Stimulated activated CD4-positive, alpha-beta T cell treated with anti-CD3 and anti-CD28 coated beads, Interleukin-2, amount 100 ng/mL, for 48 hours (primary cell): ENCODE results near the gene SPOP.

ENCODE experiments used
- DNase-seq, 2 donors: peaks; one replicate each; pipeline ENCODE4 v3.0.0-alpha.2; 2020

Gene SPOP

DNA sequence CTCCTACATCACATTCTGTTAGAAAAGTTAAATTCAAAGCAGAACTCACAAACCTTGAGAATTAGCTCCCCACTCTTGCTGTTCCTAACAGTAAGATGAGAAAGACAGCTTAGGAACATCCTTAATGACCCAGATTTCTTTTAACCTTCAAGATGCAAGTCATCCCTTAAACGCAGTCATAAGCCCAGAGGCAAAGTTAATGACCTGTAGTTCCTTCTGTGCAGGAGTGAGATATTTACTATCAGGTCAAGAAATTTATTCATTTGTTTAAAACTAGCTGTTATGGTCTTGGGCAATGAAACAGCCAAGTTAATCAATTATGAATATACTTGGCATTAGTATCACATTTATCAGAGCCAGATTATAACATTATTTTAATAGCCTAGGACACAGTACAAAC lies 65.2 kb downstream of the SPOP start:
- no peak for DNase-seq

GRCh38 chr17:49610883-49611584 lies 66.9 kb downstream of the SPOP start:
- no peak for DNase-seq

GRCh38 chr17:49604314-49604869 lies 73.5 kb downstream of the SPOP start:
- no peak for DNase-seq

- no peak for DNase-seq
Measured at GRCh38 chr17:49603720-49604119, 74.2 kb downstream of the SPOP start.

- no peak for DNase-seq
Measured at GRCh38 chr17:49603238-49603637, 74.7 kb downstream of the SPOP start.

- no peak for DNase-seq
Measured at GRCh38 chr17:49602783-49603182, 75.1 kb downstream of the SPOP start.

DNA sequence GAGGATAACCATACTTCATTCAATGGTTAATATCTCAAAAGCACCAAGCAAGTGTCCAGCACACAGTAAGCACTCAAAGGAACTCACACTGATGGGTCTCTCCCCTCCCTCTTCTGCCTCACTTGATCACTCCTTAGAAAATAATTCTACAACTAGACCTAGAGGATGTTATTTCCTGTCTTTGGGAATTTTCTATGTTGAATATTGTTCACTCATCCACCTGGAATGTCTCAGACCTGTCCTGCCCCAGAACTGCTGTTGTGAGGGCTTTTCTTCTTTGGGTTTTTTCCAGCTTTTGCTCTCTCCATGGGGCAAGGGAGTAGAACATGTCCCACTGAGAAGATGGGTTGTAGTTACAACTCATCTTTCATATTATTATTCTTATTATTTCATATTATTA lies 76.9 kb downstream of the SPOP start:
- no peak for DNase-seq

GRCh38 chr17:49598918-49599317 lies 79.0 kb downstream of the SPOP start:
- DNase-seq, result no peak

GRCh38 chr17:49597928-49598655 lies 79.8 kb downstream of the SPOP start:
- DNase-seq, result no peak

GRCh38 chr17:49597436-49597835 lies 80.5 kb downstream of the SPOP start:
- DNase-seq, result no peak

GRCh38 chr17:49596613-49597244 lies 81.2 kb downstream of the SPOP start:
- no peak for DNase-seq

DNA sequence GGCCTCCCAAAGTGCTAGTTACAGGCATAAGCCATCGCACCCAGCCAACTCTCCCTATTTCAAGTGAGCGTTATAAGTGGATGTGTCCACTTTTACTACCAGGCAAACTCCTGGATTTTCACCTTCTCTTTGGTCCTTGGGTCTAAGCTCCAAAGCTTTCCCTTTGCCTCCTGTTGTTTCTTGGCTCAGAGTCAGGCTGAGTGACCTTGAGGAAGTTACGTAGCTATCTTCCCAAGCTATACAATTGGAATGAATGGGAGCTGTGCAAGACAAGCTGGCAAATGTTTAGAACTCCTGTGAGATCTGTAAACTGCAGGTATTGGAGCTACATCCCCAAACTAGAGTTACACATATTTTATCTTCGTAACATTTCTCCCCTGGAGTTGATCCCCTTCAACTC lies 81.9 kb downstream of the SPOP start:
- DNase-seq, result no peak

- DNase-seq, result no peak
Measured at GRCh38 chr17:49595328-49595727, 82.6 kb downstream of the SPOP start.

DNA sequence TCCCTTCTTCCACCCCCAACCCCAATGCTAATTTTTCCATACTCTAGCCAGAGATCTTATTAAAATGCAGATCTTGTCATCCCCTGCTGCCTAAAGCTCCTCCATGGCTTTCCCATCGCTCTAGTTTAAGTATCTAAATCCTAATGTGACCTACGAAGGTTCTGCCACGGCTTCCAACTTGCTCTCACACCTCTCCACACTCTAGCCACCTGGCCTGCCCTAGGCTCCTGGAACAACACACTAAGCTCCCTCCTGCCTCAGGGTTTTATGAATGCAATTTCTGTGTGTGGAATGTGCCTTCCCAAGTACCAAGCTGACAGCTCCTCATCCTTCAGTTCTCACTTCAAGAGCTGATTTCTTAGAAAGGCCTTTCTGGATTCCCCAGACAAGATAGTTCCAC lies 85.6 kb downstream of the SPOP start:
- DNase-seq, result no peak

- no peak for DNase-seq
Measured at GRCh38 chr17:49590874-49591273, 87.0 kb downstream of the SPOP start.

DNA sequence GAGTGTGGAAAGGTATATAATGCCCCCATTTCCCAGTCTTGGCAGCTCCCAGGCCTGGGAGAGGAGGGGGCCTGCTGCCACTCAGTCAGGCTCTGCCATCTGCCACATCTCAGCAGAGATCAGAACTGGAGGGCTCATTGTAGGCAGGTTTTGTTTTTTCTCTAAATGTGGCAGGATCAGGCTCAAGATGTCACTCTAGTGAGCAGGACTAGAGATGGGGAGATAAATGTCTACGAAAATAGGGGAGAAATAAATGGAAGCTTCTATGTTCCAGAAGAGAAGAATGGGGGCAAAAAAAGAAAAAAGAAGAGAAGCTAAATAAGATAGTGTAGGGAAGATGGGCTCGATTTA lies 88.3 kb downstream of the SPOP start:
- no peak for DNase-seq

DNA sequence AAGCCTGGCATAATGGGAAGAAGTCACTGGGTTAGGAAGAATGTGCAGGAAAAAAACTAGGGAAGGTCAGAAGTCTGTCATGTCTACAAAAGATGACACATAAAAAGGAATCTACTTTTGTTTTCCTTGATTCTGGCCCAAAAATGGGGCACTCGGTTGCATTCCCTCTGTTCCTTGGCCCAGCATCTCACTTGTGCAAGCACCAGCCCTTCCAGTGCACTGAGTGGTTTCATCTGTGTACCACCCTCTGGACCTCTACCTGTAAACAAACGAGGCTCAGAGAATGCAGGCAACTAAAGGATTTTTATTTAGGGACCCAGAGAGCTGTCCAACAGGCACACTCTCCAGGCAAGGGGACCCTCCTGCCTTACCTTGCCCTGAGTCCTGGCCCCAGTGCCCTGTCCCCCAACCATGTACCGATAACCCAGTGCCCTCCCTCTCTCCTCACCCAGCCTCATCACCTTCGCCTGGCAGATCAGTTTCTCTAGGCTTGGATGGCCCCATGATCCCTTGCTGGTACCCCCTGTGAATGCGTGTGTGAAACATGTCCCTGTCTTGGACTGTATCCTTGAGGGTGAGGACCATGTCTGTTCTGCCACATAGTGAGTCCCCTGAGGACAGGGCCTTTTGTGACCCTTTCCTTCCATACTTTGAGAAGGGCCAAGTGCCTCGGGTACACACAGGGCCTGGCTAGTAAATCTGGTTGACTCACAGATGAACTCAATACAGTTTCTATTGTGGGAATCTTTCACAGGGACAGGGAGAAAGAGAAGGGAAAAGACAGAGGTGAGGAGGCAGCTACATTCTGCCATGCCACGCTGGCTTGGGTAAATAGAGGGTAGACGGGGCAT lies 88.9 kb downstream of the SPOP start:
- no peak for DNase-seq

DNA sequence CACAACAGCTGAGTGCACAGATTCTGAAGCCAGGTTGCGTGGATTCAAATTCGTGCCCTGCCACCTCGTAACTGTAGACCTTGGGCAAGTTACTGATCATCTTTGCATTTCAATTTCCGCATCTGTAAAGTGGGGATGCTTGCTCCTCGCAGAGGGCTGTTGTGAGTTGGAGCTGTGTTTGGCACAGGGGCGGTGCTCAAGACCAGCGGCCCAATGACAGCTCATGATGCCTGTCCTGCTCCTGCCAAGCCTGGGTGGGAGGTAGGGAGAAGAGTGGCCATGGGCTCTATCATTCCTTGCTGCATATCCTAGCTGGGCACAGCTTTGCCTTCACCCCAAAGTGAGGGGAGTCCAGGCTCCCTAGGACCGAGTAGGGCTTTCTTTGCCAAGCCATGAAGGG lies 89.6 kb downstream of the SPOP start:
- DNase-seq, result no peak

- no peak for DNase-seq
Measured at GRCh38 chr17:49587366-49588073, 90.4 kb downstream of the SPOP start.

GRCh38 chr17:49585422-49586027 lies 92.4 kb downstream of the SPOP start:
- no peak for DNase-seq

DNA sequence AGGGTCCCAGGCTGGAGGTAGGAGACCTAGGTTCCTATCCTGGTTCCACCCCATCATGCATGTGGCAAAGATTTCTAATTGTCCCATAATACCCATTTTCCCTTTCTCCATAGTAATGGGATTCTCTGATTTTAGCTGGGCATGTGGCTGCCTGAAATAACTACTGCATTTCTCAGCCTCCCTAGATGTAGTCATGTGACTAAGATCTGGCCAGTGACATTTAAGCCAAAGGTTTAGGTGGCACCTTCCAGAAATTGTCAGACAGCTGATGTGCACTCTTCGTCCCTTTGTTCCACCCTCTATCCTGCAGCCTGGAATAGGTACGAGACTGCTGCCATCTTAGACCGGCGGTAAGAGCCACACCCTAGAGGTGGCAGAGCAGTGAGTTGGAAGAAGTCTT lies 94.0 kb downstream of the SPOP start:
- no peak for DNase-seq

GRCh38 chr17:49583226-49583625 lies 94.7 kb downstream of the SPOP start:
- DNase-seq, result no peak
